ENCODE data around the gene LMTK3. TPM values are rescaled to one million over a fixed set of nuclear protein-coding genes. Genes with fewer than 3 reads are reported as not detected.
"Not testable (repeated sequence)": the region's sequence is repeated elsewhere in the genome, so short reads cannot be mapped to it uniquely, and the experiment has no call there.

Gene LMTK3
- total and polyA plus RNA-seq, 2 donors (not counting 1 experiment from before 2014, with no cell fraction given) = 0.17 TPM; not detected in 1

DNA sequence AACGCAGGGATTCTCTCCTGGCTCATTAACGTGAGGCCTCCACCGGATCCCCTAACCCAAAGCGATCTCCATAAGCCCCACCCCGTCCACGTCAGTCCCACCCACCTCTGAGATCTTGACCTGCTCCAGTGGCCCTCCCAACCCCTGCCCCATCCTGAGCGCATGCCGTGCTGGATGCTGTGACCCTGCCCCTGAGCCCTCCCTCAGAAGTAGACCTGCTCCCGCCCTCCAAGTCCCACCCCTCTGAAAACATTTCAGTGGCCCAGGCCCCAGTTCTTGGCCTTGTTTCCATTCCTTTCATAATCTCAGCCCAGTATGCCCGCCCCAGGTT lies 19.9 kb downstream of the LMTK3 start:
- H2AFZ ChIP-seq (ENCODE audit: low read length) = no peak overlapping the region
- no peak overlapping the region for H3K4me3 ChIP-seq (replicated peaks in 1 of 4; ENCODE audit: control extremely low read depth in 1 of 4, insufficient read depth in 1 of 4, low read depth in 3 of 4, low read length in 4 of 4)
- H3K36me3 ChIP-seq (ENCODE audit: control insufficient read depth, insufficient read depth, low read length) = no peaks in the 10 kb centered on the region
- no peaks in the 10 kb centered on the region for H3K9me3 ChIP-seq (ENCODE audit: control insufficient read depth, insufficient read depth, low read depth, low read length)
- H3K79me2 ChIP-seq (ENCODE audit: control insufficient read depth, insufficient read depth, low read length) = no peaks in the 10 kb centered on the region
- no peak overlapping the region for H3K4me2 ChIP-seq (ENCODE audit: extremely low read depth, insufficient read depth, low read length)
- H3K4me1 ChIP-seq (ENCODE audit: control insufficient read depth, extremely low read depth, insufficient read depth, low read length) = peaks cover 14% of the 10 kb centered on the region
- no peaks in the 10 kb centered on the region for H4K20me1 ChIP-seq (ENCODE audit: control insufficient read depth, extremely low read depth, insufficient read depth, low read length)
- DNase-seq (ENCODE audit: low read depth in 2 of 2) = no peak
- H3K27me3 ChIP-seq (ENCODE audit: control insufficient read depth, insufficient read depth, low read length) = peaks cover 6% of the 10 kb centered on the region
- H3K27ac ChIP-seq (ENCODE audit: insufficient read depth, low read length) = no peak overlapping the region
- no peak for TF ChIP-seq EZH2 (IDR thresholded peaks at IDR 0.05; ENCODE audit: low read length, missing control alignments)
- TF ChIP-seq, protein P1, sequence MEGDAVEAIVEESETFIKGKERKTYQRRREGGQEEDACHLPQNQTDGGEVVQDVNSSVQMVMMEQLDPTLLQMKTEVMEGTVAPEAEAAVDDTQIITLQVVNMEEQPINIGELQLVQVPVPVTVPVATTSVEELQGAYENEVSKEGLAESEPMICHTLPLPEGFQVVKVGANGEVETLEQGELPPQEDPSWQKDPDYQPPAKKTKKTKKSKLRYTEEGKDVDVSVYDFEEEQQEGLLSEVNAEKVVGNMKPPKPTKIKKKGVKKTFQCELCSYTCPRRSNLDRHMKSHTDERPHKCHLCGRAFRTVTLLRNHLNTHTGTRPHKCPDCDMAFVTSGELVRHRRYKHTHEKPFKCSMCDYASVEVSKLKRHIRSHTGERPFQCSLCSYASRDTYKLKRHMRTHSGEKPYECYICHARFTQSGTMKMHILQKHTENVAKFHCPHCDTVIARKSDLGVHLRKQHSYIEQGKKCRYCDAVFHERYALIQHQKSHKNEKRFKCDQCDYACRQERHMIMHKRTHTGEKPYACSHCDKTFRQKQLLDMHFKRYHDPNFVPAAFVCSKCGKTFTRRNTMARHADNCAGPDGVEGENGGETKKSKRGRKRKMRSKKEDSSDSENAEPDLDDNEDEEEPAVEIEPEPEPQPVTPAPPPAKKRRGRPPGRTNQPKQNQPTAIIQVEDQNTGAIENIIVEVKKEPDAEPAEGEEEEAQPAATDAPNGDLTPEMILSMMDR (conservative IDR thresholded peaks at IDR 0.05 in 1 of 2, IDR thresholded peaks at IDR 0.05 in 1 of 2; ENCODE audit: low read depth in 1 of 2, low read length in 2 of 2) = no peak
- no peak overlapping the region for H3K9ac ChIP-seq (ENCODE audit: insufficient read depth, low read length)

DNA sequence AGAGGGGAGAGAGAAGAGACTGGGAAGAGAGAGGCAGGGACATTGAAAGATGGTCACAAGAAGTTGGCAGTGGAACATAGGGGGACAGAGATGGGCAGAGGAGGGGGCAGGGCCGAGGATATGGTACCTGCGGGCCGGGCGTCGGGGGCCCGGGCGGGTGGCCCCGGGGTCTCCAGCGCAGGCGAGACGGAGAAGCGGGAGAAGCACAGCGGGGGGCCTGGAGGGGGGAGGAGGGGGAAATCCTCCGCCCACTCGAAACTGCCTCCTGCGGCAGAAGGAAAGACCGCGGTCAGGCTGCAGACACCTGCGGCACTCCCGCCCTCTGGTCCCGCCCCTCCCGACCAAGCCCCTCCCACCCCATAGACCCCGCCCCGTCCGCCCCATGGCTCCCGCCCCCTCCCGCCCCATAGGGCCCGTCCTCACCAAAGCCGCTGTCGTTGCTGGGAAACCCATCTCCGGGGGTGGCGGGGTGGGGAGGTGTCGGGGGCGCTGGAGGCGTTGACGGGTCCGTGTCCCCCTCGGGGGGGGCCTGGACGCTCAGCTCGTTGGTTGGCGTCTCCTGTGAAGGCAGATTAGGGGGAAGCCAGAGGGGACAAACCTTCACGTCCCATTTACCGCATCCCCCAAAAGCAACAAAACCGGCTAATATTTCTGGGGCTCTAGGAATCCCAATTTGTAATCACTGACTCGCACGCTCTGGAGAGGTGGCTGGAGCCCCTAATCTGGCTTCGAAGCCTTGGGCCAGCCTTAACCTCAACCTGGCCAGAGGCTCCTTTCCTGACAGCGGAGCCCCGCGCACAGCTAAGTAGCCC lies 20.4 kb downstream of the LMTK3 start:
- no peaks in the 10 kb centered on the region for H3K36me3 ChIP-seq (ENCODE audit: control insufficient read depth, insufficient read depth, low read length)
- no peak overlapping the region for H3K27ac ChIP-seq (ENCODE audit: insufficient read depth, low read length)
- H3K4me1 ChIP-seq (ENCODE audit: control insufficient read depth, extremely low read depth, insufficient read depth, low read length) = peaks cover 14% of the 10 kb centered on the region
- H3K4me2 ChIP-seq (ENCODE audit: extremely low read depth, insufficient read depth, low read length) = no peak overlapping the region
- H3K79me2 ChIP-seq (ENCODE audit: control insufficient read depth, insufficient read depth, low read length) = no peaks in the 10 kb centered on the region
- TF ChIP-seq, protein P1 (conservative IDR thresholded peaks at IDR 0.05 in 1 of 2, IDR thresholded peaks at IDR 0.05 in 1 of 2; ENCODE audit: low read depth in 1 of 2, low read length in 2 of 2) = no peak
- TF ChIP-seq EZH2 (IDR thresholded peaks at IDR 0.05; ENCODE audit: low read length, missing control alignments) = peak; percentile 2
- H3K4me3 ChIP-seq (replicated peaks in 1 of 4; ENCODE audit: control extremely low read depth in 1 of 4, insufficient read depth in 1 of 4, low read depth in 3 of 4, low read length in 4 of 4) = no peak overlapping the region
- H2AFZ ChIP-seq (ENCODE audit: low read length) = no peak overlapping the region
- H3K9me3 ChIP-seq (ENCODE audit: control insufficient read depth, insufficient read depth, low read depth, low read length) = no peaks in the 10 kb centered on the region
- H3K9ac ChIP-seq (ENCODE audit: insufficient read depth, low read length) = no peak overlapping the region
- no peaks in the 10 kb centered on the region for H4K20me1 ChIP-seq (ENCODE audit: control insufficient read depth, extremely low read depth, insufficient read depth, low read length)
- peaks cover 5% of the 10 kb centered on the region for H3K27me3 ChIP-seq (ENCODE audit: control insufficient read depth, insufficient read depth, low read length)
- no peak for DNase-seq (ENCODE audit: low read depth in 2 of 2)

DNA sequence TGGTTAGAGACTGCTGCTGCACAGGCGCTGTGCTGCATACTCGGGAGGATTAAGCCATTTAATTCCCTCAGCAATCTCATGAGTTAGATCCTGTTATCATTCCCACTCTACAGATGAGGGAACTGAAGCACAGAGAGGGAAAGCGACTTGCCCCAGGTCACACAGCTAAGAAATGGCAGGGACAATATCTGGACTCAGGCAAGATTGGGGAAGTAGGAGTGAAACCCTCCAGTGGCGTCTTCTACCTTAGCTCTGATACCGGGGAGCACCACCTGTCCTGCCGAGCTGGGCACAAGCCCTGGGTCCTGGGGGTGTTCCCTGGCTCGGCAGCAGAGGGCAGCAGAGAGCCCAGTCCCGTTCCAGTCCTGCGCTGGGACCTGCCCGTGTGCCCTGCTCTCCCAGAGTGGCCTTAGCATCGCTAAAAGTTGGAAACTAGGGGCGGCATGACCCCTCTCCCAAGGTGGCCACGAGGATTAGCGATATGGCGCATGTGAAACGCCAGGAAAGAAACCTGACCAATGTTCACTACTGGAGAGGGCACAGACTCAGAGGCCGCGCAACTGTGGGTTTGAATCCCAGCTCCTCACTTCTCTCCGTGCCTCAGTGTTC lies 21.9 kb downstream of the LMTK3 start:
- Histone ChIP-seq H3K36me3 (ENCODE audit: control insufficient read depth, insufficient read depth, low read length) (no peaks in the 10 kb centered on the region), H3K27me3 (ENCODE audit: control insufficient read depth, insufficient read depth, low read length) (peaks cover 4% of the 10 kb centered on the region), H3K4me3 (replicated peaks in 1 of 4; ENCODE audit: control extremely low read depth in 1 of 4, insufficient read depth in 1 of 4, low read depth in 3 of 4, low read length in 4 of 4) (no peak overlapping the region), H3K9me3 (ENCODE audit: control insufficient read depth, insufficient read depth, low read depth, low read length) (no peaks in the 10 kb centered on the region), H3K79me2 (ENCODE audit: control insufficient read depth, insufficient read depth, low read length) (no peaks in the 10 kb centered on the region), H3K4me2 (ENCODE audit: extremely low read depth, insufficient read depth, low read length) (no peak overlapping the region), H3K4me1 (ENCODE audit: control insufficient read depth, extremely low read depth, insufficient read depth, low read length) (peaks cover 14% of the 10 kb centered on the region), H3K27ac (ENCODE audit: insufficient read depth, low read length) (no peak overlapping the region), H2AFZ (ENCODE audit: low read length) (no peak overlapping the region), H4K20me1 (ENCODE audit: control insufficient read depth, extremely low read depth, insufficient read depth, low read length) (no peaks in the 10 kb centered on the region), H3K9ac (ENCODE audit: insufficient read depth, low read length) (no peak overlapping the region)
- DNase-seq (ENCODE audit: low read depth in 2 of 2) = peak in 1 of 2 donors; percentile 44
- no peak for TF ChIP-seq EZH2 (IDR thresholded peaks at IDR 0.05; ENCODE audit: low read length, missing control alignments)
- TF ChIP-seq, protein P1 (conservative IDR thresholded peaks at IDR 0.05 in 1 of 2, IDR thresholded peaks at IDR 0.05 in 1 of 2; ENCODE audit: low read depth in 1 of 2, low read length in 2 of 2) = peak; percentile 88 to 95

GRCh38 chr19:48488478-48488877 lies 23.2 kb downstream of the LMTK3 start:
- not testable (repeated sequence) for H3K27ac ChIP-seq (ENCODE audit: insufficient read depth, low read length); H3K9me3 ChIP-seq (ENCODE audit: control insufficient read depth, insufficient read depth, low read depth, low read length); DNase-seq (ENCODE audit: low read depth in 2 of 2); H3K36me3 ChIP-seq (ENCODE audit: control insufficient read depth, insufficient read depth, low read length); H3K4me3 ChIP-seq (replicated peaks in 1 of 4; ENCODE audit: control extremely low read depth in 1 of 4, insufficient read depth in 1 of 4, low read depth in 3 of 4, low read length in 4 of 4); H3K27me3 ChIP-seq (ENCODE audit: control insufficient read depth, insufficient read depth, low read length); H4K20me1 ChIP-seq (ENCODE audit: control insufficient read depth, extremely low read depth, insufficient read depth, low read length); H3K79me2 ChIP-seq (ENCODE audit: control insufficient read depth, insufficient read depth, low read length); H2AFZ ChIP-seq (ENCODE audit: low read length); H3K9ac ChIP-seq (ENCODE audit: insufficient read depth, low read length)
- peak overlapping the region; percentile 68 for H3K4me2 ChIP-seq (ENCODE audit: extremely low read depth, insufficient read depth, low read length)
- peaks cover 14% of the 10 kb centered on the region for H3K4me1 ChIP-seq (ENCODE audit: control insufficient read depth, extremely low read depth, insufficient read depth, low read length)
